Suppressor macrophage (primary cell): Measurements from ENCODE around the gene ATP8A2.
"Not testable (repeated sequence)": the region's sequence is repeated elsewhere in the genome, so short reads cannot be mapped to it uniquely, and the experiment has no call there.

ENCODE experiments used
- DNase-seq, 4 experiments: peaks; one replicate each; pipeline ENCODE4 v3.0.0-alpha.2; 2020 to 2022

Gene ATP8A2

DNA sequence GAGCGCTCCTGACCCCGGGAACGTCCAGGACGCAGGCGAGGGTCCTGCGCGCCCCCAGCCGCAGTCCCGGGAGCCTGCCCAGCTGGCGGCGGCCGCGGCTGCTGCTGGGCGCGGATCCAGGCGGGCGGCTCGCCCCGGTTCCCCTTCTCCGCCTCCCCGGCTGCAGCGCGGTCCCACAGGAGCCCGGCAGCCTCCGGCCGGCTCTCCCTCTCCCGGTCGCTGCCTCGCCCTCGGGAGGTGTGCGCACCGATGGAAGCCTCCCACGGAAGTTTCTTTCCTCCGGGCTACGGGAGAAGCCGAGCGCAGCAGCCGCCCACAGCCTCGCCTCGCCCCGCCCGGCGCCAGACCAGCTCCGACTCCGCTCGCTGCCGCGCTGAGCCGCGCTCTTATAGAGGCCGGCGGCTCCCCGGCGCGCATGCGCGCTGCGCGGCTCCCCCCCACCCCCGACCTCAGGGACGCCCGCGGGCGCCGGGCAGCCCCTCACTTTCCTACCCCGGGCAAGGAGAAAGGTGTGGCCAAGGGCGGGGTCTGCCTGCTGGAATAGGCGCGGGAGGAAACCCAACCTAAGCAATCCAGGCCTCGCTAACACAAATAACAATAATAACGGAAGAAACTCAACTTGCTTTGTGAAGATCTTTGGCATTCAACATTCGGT, 680.0 kb downstream of the ATP8A2 start, which contains the start of gene SHISA2:
Gene SHISA2, minus strand, starts transcription at position 360 of the 655 bp plus-strand sequence. CDS start 1,041 bp downstream, outside the sequence.
- peak; percentile 5 to 54 (median 30) for DNase-seq

DNA sequence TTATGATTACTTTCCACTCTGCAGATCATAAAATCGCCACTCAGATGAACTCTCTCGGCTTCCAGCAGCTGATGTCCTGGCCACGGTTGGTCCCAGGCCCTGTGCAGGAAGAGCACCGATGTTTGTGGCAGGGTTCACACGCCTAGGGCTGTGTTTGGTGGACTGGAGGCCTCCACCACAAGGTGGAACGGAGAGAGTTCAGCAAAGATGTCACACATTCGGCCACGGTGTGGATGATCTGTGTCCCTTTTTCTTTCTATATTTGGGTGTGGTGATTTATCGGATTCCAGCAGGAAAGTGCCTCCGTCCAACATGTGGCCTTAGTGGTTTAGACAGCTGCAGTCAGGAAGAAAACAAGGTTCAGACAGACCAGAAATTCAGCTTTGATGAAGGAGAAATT, 680.6 kb downstream of the ATP8A2 start:
- DNase-seq = no peak

DNA sequence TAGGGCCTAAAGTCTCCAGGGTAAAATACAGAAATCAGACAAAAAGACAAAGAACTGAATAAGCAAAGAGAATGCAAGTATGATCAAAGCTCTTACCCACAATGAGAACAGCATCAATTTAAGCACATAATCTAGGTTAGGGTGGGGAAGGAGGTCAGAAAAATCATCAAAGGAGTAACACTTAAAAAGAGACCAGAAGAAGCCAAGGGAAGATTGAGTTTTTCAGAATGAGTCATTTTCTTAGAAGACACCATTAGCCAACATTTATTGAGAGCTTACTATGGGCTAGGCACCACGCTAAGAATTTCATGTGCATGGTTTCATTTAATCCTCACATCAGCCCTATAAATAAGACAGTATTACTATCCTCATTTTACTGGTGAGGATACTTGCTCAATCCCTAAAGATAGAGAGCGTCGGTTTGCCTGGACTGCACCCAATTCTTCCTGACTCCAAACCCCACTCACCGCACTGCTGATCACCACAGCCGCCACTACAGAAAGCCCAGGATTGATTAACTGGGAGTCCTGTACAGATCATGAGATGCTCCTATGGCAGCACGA, 681.7 kb downstream of the ATP8A2 start:
- no peak for DNase-seq

- DNase-seq = no peak
Observed at GRCh38 chr13:26054896-26055295, 683.1 kb downstream of the ATP8A2 start.

- DNase-seq = no peak
Observed at GRCh38 chr13:26058704-26059103, 686.9 kb downstream of the ATP8A2 start.

DNA sequence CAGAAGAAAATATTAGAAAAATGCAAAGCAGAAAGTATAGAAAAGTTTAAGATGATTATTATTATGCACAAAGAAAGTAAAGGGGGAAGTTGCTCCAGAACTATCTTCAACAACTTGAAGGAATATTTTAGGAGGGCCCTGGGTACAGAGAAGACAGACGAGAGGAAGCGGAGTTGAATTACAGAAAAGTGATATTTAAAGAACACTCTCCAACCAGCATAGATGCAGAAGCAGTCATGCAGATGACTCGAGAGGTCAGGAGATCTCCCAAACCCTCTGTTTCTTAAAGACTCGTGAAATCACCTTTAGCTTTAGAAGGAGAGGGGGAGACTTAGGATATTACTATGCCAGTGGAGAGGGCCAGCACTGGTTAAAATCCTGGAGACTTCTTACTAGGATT, 688.6 kb downstream of the ATP8A2 start:
- no peak for DNase-seq

- DNase-seq = no peak
Observed at GRCh38 chr13:26061256-26061655, 689.5 kb downstream of the ATP8A2 start.

DNA sequence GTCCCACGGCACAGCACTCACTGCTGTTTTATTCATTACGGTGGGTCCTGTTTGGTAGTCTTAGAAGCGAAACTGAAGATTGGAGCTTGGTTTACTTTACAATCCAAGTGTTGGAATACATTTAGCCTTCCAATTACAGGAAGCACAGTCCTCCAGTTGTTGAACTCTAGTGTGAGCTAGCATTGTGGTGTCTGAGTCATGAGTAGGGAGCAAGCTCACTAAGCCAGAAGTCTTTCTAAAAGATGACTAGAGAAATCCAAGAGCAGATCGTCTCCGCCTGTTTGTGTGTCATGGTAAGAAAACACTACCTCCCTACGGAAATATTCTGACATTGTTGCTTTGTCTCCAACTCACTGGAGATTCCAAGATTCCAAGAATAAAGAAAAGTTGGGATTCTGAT, 690.2 kb downstream of the ATP8A2 start:
- DNase-seq = no peak

GRCh38 chr13:26062853-26063444, 691.2 kb downstream of the ATP8A2 start:
- peak; percentile 40 to 71 (median 50) for DNase-seq

GRCh38 chr13:26066492-26066891, 694.7 kb downstream of the ATP8A2 start:
- DNase-seq = not testable (repeated sequence)

GRCh38 chr13:26067601-26068000, 695.8 kb downstream of the ATP8A2 start:
- DNase-seq = no peak

- DNase-seq = not testable (repeated sequence)
Observed at GRCh38 chr13:26068372-26068771, 696.6 kb downstream of the ATP8A2 start.

- not testable (repeated sequence) for DNase-seq
Observed at GRCh38 chr13:26069642-26070041, 697.9 kb downstream of the ATP8A2 start.

GRCh38 chr13:26071691-26072090, 699.9 kb downstream of the ATP8A2 start:
- DNase-seq = no peak

- not testable (repeated sequence) for DNase-seq
Observed at GRCh38 chr13:26072335-26072734, 700.6 kb downstream of the ATP8A2 start.

DNA sequence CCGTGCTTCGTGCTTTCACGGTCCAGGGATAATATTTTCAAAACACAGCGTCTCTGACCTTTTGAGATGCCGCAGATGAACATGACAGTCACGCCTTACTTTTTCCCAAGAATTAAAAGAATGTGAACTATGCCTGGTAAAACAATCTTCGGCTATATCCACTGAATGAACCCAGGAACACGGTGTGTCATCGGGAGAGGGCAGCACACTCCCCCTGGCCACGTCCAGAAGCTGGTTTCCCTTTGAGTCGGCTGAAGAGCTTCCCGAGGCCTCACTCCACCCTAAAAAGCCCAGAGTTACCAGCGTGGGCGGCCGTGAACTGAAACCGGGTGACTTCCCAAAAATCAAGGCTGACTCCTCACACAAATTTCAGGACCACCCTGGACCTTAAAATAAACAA, 702.9 kb downstream of the ATP8A2 start:
- peak; percentile 3 to 34 (median 23) for DNase-seq
